ENCODE results near the gene STK17A.

The STK17A gene

DNA sequence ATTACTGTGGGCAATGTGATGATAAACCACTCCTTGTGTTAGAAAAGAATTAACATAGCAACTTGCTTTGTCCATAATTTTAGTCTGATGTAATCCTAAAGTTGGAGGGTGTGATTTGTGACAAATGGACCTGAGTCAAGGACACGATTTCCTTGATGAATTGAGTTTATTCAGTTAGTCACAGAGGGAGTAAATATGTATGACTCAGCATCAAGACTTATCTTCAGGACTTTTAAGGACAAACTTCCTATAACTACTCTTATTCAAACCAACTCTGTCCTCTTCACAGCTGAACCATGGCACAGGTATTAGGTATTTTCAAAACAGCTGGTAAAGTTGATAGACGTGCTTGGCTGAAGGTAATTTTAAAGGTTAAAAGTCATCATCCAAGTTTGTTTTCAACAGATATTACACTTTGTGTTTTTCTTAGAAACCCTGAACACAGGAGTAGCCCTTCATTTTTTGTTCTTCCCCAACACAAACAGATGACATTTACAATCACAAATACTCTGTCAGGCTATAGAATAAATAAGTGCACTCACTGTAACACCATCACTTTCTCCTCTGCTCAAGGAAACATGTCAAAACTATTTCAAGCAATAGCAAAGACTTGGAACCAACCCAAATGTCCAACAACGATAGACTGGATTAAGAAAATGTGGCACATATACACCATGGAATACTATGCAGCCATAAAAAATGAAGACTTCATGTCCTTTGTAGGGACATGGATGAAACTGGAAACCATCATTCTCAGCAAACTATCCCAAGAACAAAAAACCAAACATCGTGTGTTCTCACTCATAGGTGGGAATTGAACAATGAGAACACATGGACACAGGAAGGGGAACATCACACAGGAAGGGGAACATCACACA lies 91.9 kb downstream of the STK17A start:
- H3K4me3 ChIP-seq (replicated peaks; ENCODE audit: low read depth, low read length), result no peak overlapping the region
- TF ChIP-seq, protein P1, sequence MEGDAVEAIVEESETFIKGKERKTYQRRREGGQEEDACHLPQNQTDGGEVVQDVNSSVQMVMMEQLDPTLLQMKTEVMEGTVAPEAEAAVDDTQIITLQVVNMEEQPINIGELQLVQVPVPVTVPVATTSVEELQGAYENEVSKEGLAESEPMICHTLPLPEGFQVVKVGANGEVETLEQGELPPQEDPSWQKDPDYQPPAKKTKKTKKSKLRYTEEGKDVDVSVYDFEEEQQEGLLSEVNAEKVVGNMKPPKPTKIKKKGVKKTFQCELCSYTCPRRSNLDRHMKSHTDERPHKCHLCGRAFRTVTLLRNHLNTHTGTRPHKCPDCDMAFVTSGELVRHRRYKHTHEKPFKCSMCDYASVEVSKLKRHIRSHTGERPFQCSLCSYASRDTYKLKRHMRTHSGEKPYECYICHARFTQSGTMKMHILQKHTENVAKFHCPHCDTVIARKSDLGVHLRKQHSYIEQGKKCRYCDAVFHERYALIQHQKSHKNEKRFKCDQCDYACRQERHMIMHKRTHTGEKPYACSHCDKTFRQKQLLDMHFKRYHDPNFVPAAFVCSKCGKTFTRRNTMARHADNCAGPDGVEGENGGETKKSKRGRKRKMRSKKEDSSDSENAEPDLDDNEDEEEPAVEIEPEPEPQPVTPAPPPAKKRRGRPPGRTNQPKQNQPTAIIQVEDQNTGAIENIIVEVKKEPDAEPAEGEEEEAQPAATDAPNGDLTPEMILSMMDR (IDR thresholded peaks at IDR 0.05; ENCODE audit: low read depth, low read length, missing control alignments), result no peak
- no peak for DNase-seq (ENCODE audit: extremely low read depth, low read depth)
